Heart left ventricle (tissue), 16 donors: Measurements from ENCODE around the gene KCNN3. TPM values are rescaled to one million over a fixed set of nuclear protein-coding genes. Genes with fewer than 3 reads are reported as not detected.
A peak's percentile ranks its signal among the peaks of the same experiment; 100 is the strongest.

Experiments
- ATAC-seq, 4 donors: fragments of 200-7000 bp; cut with Tn5 transposase; one replicate each; pipeline ENCODE4 v1.9.1; 2020 to 2022; ENCODE audit warnings: moderate library complexity in 4 of 4, mild to moderate bottlenecking in 3 of 4, moderate number of reproducible peaks in 1 of 4
- DNase-seq, 5 donors: peaks; one replicate each; pipeline ENCODE4 v3.0.0-alpha.2; 2020
- H3K27ac ChIP-seq, 12 donors: fragments of 200-600 bp; sonication (generic) in 4 of 12; one replicate each; pipeline versions ENCODE4 v1.5.0 to v1.8.0; 2016 to 2022; ENCODE audit warnings: mild to moderate bottlenecking in 2 of 12
- H3K27me3 ChIP-seq, 9 donors: fragments of 200-600 bp; sonication (generic) in 2 of 9; one replicate each; pipeline versions ENCODE4 v1.5.1 to v1.8.0; 2016 to 2022; ENCODE audit warnings: mild to moderate bottlenecking in 3 of 9
- H3K36me3 ChIP-seq, 9 donors: fragments of 200-600 bp; sonication (generic) in 2 of 9; one replicate each; pipeline versions ENCODE4 v1.5.0 to v1.8.0; 2018 to 2022; ENCODE audit warnings: mild to moderate bottlenecking in 2 of 9
- H3K4me1 ChIP-seq, 12 donors: fragments of 200-600 bp; sonication (generic) in 4 of 12; one replicate each; pipeline versions ENCODE4 v1.5.0 to v1.8.0; 2016 to 2022; ENCODE audit warnings: mild to moderate bottlenecking in 3 of 12
- H3K4me3 ChIP-seq, 12 donors: fragments of 200-600 bp; sonication (generic) in 4 of 12; one replicate each; pipeline versions ENCODE4 v1.5.0 to v1.8.0; 2017 to 2022; ENCODE audit warnings: mild to moderate bottlenecking in 9 of 12, moderate library complexity in 4 of 12
- H3K9me3 ChIP-seq, 12 donors: fragments of 200-600 bp; sonication (generic) in 4 of 12; one replicate each; pipeline versions ENCODE4 v1.5.0 to v1.8.0; 2016 to 2022; ENCODE audit warnings: mild to moderate bottlenecking in 1 of 12
- POLR2A ChIP-seq, 2 donors: fragments of 450-650 bp; IDR thresholded peaks; one replicate each; pipeline ENCODE4 v1.6.1; 2017; ENCODE audit warnings: antibody characterized with exemption in 2 of 2, mild to moderate bottlenecking in 2 of 2, moderate library complexity in 2 of 2
- WGBS, 4 donors: extraction: QIAGEN DNeasy Blood & Tissue Kit in 2 of 4; methylation state at CpG; one replicate each; pipeline versions ENCODE4 v1.1.5 to v1.1.7; 2013 to 2018; 5-methylcytosine and 5-hydroxymethylcytosine counted together
- intact Hi-C, 10 donors: fragments of 100-400 bp; cut with DNase I; formaldehyde crosslinking; loops; one replicate each; pipeline versions ENCODE4 v1.11.1 to v1.14.2; 2022
- polyA plus RNA-seq, 2 donors: library from polyadenylated mRNA; stranded (reverse); fragments of 200-250 nt; gene quantifications; one replicate each; pipeline ENCODE4 v1.2.3, GENCODE V29; 2013
- total RNA-seq, 9 donors: library from RNA; depleted of rRNA in 2 of 9; stranded (reverse); fragments of >200 nt in 2 of 9; fragmentation: NEBNext Ultra II Directional in 3 of 9; extraction: Animal tissue kit (Norgen Biotek cat#: 25700) in 3 of 9; gene quantifications; one replicate each; pipeline versions ENCODE4 v1.1.0 to v1.2.4, GENCODE V29; 2016 to 2023
- TF ChIP-seq, protein P1 (sequence below), 12 donors: fragments of 200-600 bp; sonication (generic) in 4 of 12; IDR thresholded peaks; one replicate each; pipeline versions ENCODE4 v1.5.0 to v1.8.0; 2018 to 2022; ENCODE audit warnings: antibody characterized with exemption in 12 of 12, mild to moderate bottlenecking in 5 of 12
- donor health status: ischemic (EF 13 %, LVEDD 7.1; RV severe dilation, severe dysfunction).
- donor health status: healthy with polysubstance abuse.
- donor health status: DM: no; HTN: yes; CAD: no.
- donor health status: DM: no; HTN: no; CAD: no.
- donor health status: ischemic (EF 25% LVEDD 6.9; RV normal size, moderate dysfunction).
- donor health status: ischemic (EF 25% LVEDD 5.7; RV mildly dilated, moderate dysfunction).
- donor health status: healthy.
- donor health status: DM: yes; HTN: yes; CAD: no.
- donor health status: ischemic (EF 35%, LVEDD 5.7; RV mildly dilated, moderate dysfunction).
- donor health status: nonischemic (EF 11% LVEDD 7.7; RV severe dilation, severe dysfunction).
- donor health status: DM: yes; HTN: yes; CAD: no.
- donor health status: PGD.
- donor health status: ischemic (EF 29% LVEDD 5.4; RV normal size, mild dysfunction).
- donor health status: nonischemic (EF 23%, LVEDD 6.1; RV moderate dilation, normal function).

Gene KCNN3
- total and polyA plus RNA-seq, 11 donors, result 0.42 to 4.6 (median 2.2) TPM

DNA sequence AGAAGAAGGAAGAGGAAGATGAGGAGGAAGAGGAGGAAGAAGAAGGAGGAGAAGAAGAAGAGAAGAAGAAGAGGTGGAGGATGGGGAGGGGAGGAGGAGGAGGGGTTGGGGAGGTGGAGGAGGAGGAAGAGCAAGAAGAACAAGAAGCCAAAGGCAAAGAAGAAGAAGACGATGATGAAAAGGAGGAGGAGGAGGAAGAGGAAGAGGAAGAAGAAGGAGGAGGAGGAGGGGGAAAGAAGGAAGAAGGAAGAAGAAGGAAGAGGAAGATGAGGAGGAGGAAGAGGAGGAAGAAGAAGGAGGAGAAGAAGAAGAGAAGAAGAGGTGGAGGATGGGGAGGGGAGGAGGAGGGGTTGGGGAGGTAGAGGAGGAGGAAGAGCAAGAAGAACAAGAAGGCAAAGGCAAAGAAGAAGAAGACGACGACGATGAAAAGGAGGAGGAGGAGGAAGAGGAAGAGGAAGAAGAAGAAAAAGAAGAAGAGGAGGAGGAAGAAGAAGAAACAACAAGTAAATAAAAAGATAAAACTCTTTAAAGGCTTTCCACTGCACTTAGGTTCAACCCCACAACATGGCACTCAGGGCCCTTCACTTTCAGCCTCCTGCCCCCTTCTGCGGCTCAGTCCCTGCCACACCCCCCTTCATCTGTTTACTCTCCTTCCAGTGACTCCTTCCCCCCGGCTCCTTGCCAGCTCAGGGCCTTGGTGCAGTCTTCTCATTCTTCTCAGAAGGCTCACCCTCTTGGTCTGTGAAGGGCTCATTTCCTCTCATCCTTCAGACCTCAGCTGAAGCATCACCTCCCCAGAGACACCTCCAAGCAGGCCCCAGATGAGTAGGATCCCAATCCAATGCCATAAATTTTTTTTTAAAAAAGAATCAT, 114.0 kb downstream of the KCNN3 start:
- ATAC-seq (no peak), DNase-seq (no peak)
- no peak for TF ChIP-seq POLR2A (IDR thresholded peaks at IDR 0.05)
- TF ChIP-seq, protein P1, sequence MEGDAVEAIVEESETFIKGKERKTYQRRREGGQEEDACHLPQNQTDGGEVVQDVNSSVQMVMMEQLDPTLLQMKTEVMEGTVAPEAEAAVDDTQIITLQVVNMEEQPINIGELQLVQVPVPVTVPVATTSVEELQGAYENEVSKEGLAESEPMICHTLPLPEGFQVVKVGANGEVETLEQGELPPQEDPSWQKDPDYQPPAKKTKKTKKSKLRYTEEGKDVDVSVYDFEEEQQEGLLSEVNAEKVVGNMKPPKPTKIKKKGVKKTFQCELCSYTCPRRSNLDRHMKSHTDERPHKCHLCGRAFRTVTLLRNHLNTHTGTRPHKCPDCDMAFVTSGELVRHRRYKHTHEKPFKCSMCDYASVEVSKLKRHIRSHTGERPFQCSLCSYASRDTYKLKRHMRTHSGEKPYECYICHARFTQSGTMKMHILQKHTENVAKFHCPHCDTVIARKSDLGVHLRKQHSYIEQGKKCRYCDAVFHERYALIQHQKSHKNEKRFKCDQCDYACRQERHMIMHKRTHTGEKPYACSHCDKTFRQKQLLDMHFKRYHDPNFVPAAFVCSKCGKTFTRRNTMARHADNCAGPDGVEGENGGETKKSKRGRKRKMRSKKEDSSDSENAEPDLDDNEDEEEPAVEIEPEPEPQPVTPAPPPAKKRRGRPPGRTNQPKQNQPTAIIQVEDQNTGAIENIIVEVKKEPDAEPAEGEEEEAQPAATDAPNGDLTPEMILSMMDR (IDR thresholded peaks at IDR 0.05), result no peak
- no peak overlapping the region for H3K27ac ChIP-seq
- 77 to 86% (median 80%) methylated on average over 6 of the region's 6 CpGs for WGBS, 4 donors
- peaks cover 0 to 3% (median 0%) of the 10 kb centered on the region in 12 donors for H3K9me3 ChIP-seq
- no peak overlapping the region for H3K4me3 ChIP-seq
- H3K27me3 ChIP-seq, result peaks cover 0 to 17% (median 0%) of the 10 kb centered on the region in 9 donors
- H3K36me3 ChIP-seq, result no peaks in the 10 kb centered on the region
- peaks cover 0 to 29% (median 20%) of the 10 kb centered on the region in 12 donors for H3K4me1 ChIP-seq
- intact Hi-C loops, result loop anchor here in 6 of 10 donors (5.0 to 10.0 kb wide), 6 partner anchors 84 to 199 kb away; partner anchors contain the start of genes CHRNB2 (in 1 of the 6), KCNN3 (in 1 of the 6) and UBE2Q1 (in 1 of the 6)

DNA sequence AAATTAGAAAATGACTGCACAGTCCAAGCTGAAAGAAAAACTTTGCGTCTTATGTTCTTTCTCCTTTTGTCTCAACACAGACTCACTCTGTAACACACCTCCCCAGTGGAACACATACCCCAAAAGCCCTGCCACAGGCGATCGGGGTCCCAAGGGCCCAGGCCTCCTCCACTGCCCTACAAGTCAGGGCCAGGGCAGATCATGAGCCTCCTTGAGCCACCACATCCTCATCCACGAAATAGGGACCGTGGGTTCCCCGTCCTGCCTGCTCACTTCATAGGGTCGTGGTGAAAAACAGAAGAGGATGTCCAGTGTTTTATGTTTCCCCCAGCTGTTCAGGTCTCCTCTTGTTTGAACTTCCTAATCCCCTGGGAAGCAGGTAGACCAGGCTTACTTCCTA, 116.7 kb downstream of the KCNN3 start:
- no peak for ATAC-seq
- WGBS, 4 donors, result 79 to 91% (median 85%) methylated on average over 7 of the region's 7 CpGs

DNA sequence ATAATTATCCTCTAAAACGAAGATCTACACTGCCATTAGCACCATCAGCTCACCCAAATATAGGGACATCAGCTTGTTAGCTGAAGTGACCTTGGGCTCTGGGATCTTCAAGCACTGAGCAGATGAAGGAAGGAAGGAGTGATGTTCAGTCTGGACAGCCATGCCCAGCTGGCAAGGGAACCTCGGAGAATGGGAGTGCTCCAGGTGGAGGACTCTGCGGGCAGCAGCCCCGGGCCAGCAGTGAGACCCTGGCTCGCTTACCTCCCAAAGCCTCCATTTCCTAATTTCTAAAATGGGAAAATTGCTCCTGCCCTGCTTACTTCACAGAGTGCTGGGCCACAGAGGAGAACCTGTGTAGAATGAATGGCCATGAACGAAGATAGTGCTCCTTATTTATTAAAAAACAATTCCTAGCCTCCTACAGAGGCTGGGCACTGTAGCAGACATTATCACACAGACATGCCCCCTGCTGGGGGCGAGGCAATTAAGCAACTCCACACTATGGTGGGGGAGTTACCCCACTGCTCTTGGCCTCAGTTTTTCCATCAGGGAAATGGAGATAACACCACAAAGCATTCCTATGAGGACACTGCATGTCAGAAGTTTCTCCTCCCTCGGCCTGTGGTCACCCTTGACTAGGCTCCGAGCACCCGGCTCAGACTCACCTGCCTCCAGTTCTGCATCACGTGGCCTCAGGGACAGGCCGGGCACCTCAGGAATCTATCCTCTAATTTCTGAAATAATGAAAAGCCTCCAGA, 117.6 kb downstream of the KCNN3 start:
- WGBS, 4 donors, result 83 to 88% (median 84%) methylated on average over 12 of the region's 12 CpGs
- peak overlapping the region in 2 of 12 donors; percentile 37 to 47 for H3K27ac ChIP-seq

More for the DNA sequence above, 116.7 kb downstream of the KCNN3 start:
- no peak for DNase-seq
- H3K4me1 ChIP-seq, result peaks cover 0 to 30% (median 9%) of the 10 kb centered on the region in 12 donors
- peaks cover 0 to 3% (median 0%) of the 10 kb centered on the region in 12 donors for H3K9me3 ChIP-seq
- no peak overlapping the region for H3K4me3 ChIP-seq
- H3K27ac ChIP-seq, result no peak overlapping the region
- TF ChIP-seq, protein P1 (IDR thresholded peaks at IDR 0.05), result no peak
- no peak for TF ChIP-seq POLR2A (IDR thresholded peaks at IDR 0.05)
- no peaks in the 10 kb centered on the region for H3K27me3 ChIP-seq
- no peaks in the 10 kb centered on the region for H3K36me3 ChIP-seq
- intact Hi-C loops, result loop anchor here in 2 of 10 donors (5.0 to 10.0 kb wide), 2 partner anchors 49 to 189 kb away; partner anchors contain the start of gene CHRNB2 (in 1 of the 2)

More for the DNA sequence above, 117.6 kb downstream of the KCNN3 start:
- ATAC-seq (no peak), DNase-seq (no peak)
- H3K27me3 ChIP-seq, result no peaks in the 10 kb centered on the region
- no peak for TF ChIP-seq POLR2A (IDR thresholded peaks at IDR 0.05)
- TF ChIP-seq, protein P1 (IDR thresholded peaks at IDR 0.05), result peak in 1 of 12 donors; percentile 15
- no peak overlapping the region for H3K4me3 ChIP-seq
- H3K9me3 ChIP-seq, result peaks cover 0 to 3% (median 0%) of the 10 kb centered on the region in 12 donors
- H3K36me3 ChIP-seq, result no peaks in the 10 kb centered on the region
- intact Hi-C loops, result loop anchor here in 2 of 10 donors (5.0 to 10.0 kb wide), 2 partner anchors 50 to 188 kb away; partner anchors contain the start of gene CHRNB2 (in 1 of the 2)
- H3K4me1 ChIP-seq, result peaks cover 0 to 37% (median 11%) of the 10 kb centered on the region in 12 donors
